Keratinocyte (primary cell): ENCODE results near the gene FLNB. TPM values are rescaled to one million over a fixed set of nuclear protein-coding genes. Genes with fewer than 3 reads are reported as not detected.

Experiments used
- DNase-seq: peaks from one replicate; pipeline ENCODE4 v3.0.0-alpha.2; 2011; ENCODE audit warnings: low read depth, missing footprints, low spot score
- FAIRE-seq: peaks from 2 replicates; lab custom pipeline; 2011; peaks lifted over from hg19 to GRCh38; lab: Jason Lieb, UNC
- H2AFZ ChIP-seq: 2 replicates; pipeline ENCODE4 v1.6.0; 2012; ENCODE audit warnings: low read length, control low read depth, inconsistent platforms; ENCODE audit not compliant: control insufficient read depth
- H3K27ac ChIP-seq: 2 replicates; pipeline ENCODE4 v1.5.1; 2011; ENCODE audit warnings: low read length; ENCODE audit not compliant: control insufficient read depth, insufficient read depth
- H3K27me3 ChIP-seq: 3 replicates; pipeline ENCODE4 v1.6.0; 2011; ENCODE audit warnings: low read length; ENCODE audit not compliant: control insufficient read depth, insufficient read depth; ENCODE audit errors: extremely low read depth
- H3K36me3 ChIP-seq, 2 experiments: 2 replicates in 1 of 2; 3 replicates in 1 of 2; pipeline ENCODE4 v1.5.1; 2011; ENCODE audit warnings: low read length in 2 of 2, mild to moderate bottlenecking in 1 of 2; ENCODE audit not compliant: control insufficient read depth in 2 of 2, insufficient read depth in 2 of 2; ENCODE audit errors: extremely low read depth in 1 of 2
- H3K4me1 ChIP-seq: 3 replicates; pipeline ENCODE4 v1.5.1; 2011; ENCODE audit warnings: low read length; ENCODE audit not compliant: control insufficient read depth, insufficient read depth; ENCODE audit errors: extremely low read depth
- H3K4me2 ChIP-seq: 3 replicates; pipeline ENCODE4 v1.6.0; 2011; ENCODE audit warnings: low read depth, low read length; ENCODE audit not compliant: control insufficient read depth, insufficient read depth; ENCODE audit errors: extremely low read depth
- H3K4me3 ChIP-seq, 3 experiments: fragments of 200-600 bp in 1 of 3; sonication (generic) in 1 of 3; 2 replicates in 2 of 3; 3 replicates in 1 of 3; pipeline ENCODE4 v1.5.1; 2011 to 2016; ENCODE audit warnings: low read length in 3 of 3, mild to moderate bottlenecking in 3 of 3, control low read depth in 2 of 3, inconsistent platforms in 1 of 3, low read depth in 1 of 3, mixed read lengths in 1 of 3, mixed run types in 1 of 3, moderate library complexity in 1 of 3; ENCODE audit not compliant: control insufficient read depth in 2 of 3, insufficient read depth in 2 of 3; ENCODE audit errors: extremely low read depth in 1 of 3
- H3K79me2 ChIP-seq: 2 replicates; pipeline ENCODE4 v1.6.0; 2012; ENCODE audit warnings: low read length; ENCODE audit not compliant: control insufficient read depth, insufficient read depth
- H3K9ac ChIP-seq: 3 replicates; pipeline ENCODE4 v1.6.0; 2011; ENCODE audit warnings: low read length; ENCODE audit not compliant: control insufficient read depth, insufficient read depth; ENCODE audit errors: extremely low read depth
- H3K9me1 ChIP-seq: 3 replicates; pipeline ENCODE4 v1.6.0; 2011; ENCODE audit warnings: low read length; ENCODE audit not compliant: control insufficient read depth, insufficient read depth; ENCODE audit errors: extremely low read depth
- H3K9me3 ChIP-seq: 2 replicates; pipeline ENCODE4 v1.5.1; 2012; ENCODE audit warnings: low read depth, low read length; ENCODE audit not compliant: control insufficient read depth
- H4K20me1 ChIP-seq: 3 replicates; pipeline ENCODE4 v1.6.0; 2011; ENCODE audit warnings: low read length; ENCODE audit not compliant: control insufficient read depth, insufficient read depth; ENCODE audit errors: extremely low read depth
- EZH2 ChIP-seq: IDR thresholded peaks from one replicate; pipeline ENCODE4 v1.6.1; 2012; ENCODE audit warnings: inconsistent platforms, mild to moderate bottlenecking, low read length, moderate library complexity
- dilution Hi-C: fragments of 300-500 bp; cut with MboI; formaldehyde crosslinking; loops from one replicate; pipeline ENCODE4 v1.7.0; 2020; ENCODE audit warnings: low sequenced_read_pairs; ENCODE audit not compliant: extremely low pct_ligation_motif_present
- polyA plus RNA-seq, 5 experiments: library from polyadenylated mRNA; depleted of rRNA in 3 of 5; stranded (reverse) in 3 of 5; stranded (forward) in 1 of 5; unstranded in 1 of 5; fragments of >200 nt; gene quantifications; 1 replicate in 1 of 5; 2 replicates in 3 of 5; 3 replicates in 1 of 5; pipeline versions ENCODE4 v1.2.1 to v1.2.3, GENCODE V29; 2011 to 2012; ENCODE audit warnings: missing spikeins in 2 of 5, low read depth in 1 of 5, low replicate concordance in 1 of 5
- TF ChIP-seq, protein P1 (sequence below), 3 experiments: IDR thresholded peaks in 1 of 3; conservative IDR thresholded peaks in 1 of 3; optimal IDR thresholded peaks in 1 of 3; 2 replicates in 2 of 3; 3 replicates in 1 of 3; pipeline versions ENCODE3 to v1.5.1; 2011; ENCODE audit warnings: low read length in 3 of 3, mild to moderate bottlenecking in 3 of 3, moderate library complexity in 2 of 3, control low read depth in 1 of 3, inconsistent platforms in 1 of 3; ENCODE audit not compliant: insufficient read depth in 2 of 3; ENCODE audit errors: extremely low read depth in 1 of 3

Gene FLNB
- polyA plus RNA-seq, 1 donor (not counting 4 experiments of a cell fraction or from before 2014, with no cell fraction given), result 289 TPM

DNA sequence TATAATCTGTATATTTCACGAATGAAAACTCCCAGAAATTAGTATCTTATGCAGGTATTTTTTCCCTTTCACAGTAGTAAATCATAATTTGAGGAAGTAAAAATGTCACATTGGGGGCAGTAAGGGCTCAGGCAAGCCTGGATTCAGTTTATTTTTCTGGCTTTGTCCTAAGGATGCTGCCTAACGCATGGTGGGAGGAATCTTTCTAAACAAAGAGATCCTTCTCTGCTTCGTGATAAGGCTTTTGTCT, 166.9 kb downstream of the FLNB start:
- TF ChIP-seq EZH2, result no peak
- TF ChIP-seq, protein P1, sequence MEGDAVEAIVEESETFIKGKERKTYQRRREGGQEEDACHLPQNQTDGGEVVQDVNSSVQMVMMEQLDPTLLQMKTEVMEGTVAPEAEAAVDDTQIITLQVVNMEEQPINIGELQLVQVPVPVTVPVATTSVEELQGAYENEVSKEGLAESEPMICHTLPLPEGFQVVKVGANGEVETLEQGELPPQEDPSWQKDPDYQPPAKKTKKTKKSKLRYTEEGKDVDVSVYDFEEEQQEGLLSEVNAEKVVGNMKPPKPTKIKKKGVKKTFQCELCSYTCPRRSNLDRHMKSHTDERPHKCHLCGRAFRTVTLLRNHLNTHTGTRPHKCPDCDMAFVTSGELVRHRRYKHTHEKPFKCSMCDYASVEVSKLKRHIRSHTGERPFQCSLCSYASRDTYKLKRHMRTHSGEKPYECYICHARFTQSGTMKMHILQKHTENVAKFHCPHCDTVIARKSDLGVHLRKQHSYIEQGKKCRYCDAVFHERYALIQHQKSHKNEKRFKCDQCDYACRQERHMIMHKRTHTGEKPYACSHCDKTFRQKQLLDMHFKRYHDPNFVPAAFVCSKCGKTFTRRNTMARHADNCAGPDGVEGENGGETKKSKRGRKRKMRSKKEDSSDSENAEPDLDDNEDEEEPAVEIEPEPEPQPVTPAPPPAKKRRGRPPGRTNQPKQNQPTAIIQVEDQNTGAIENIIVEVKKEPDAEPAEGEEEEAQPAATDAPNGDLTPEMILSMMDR (optimal IDR thresholded peaks at IDR 0.05 in 1 of 3, IDR thresholded peaks at IDR 0.05 in 1 of 3, conservative IDR thresholded peaks at IDR 0.05 in 1 of 3; ENCODE audit: extremely low read depth in 1 of 3, insufficient read depth in 2 of 3, low read length in 3 of 3), result no peak
- dilution Hi-C loops, result no loop called here
- Histone ChIP-seq H3K9me3 (no peaks in the 10 kb centered on the region), H3K4me3 (no peak overlapping the region), H3K27me3 (no peaks in the 10 kb centered on the region), H4K20me1 (peaks cover 9% of the 10 kb centered on the region), H3K79me2 (no peaks in the 10 kb centered on the region), H3K9me1 (no peaks in the 10 kb centered on the region), H3K4me2 (peak overlapping the region; percentile 4), H3K4me1 (peaks cover 34% of the 10 kb centered on the region), H3K9ac (peak overlapping the region; percentile 45), H2AFZ (no peak overlapping the region), H3K36me3 (peaks cover 17 to 19% of the 10 kb centered on the region in 2 experiments), H3K27ac (peak overlapping the region; percentile 61)
- FAIRE-seq (no peak), DNase-seq (no peak)

DNA sequence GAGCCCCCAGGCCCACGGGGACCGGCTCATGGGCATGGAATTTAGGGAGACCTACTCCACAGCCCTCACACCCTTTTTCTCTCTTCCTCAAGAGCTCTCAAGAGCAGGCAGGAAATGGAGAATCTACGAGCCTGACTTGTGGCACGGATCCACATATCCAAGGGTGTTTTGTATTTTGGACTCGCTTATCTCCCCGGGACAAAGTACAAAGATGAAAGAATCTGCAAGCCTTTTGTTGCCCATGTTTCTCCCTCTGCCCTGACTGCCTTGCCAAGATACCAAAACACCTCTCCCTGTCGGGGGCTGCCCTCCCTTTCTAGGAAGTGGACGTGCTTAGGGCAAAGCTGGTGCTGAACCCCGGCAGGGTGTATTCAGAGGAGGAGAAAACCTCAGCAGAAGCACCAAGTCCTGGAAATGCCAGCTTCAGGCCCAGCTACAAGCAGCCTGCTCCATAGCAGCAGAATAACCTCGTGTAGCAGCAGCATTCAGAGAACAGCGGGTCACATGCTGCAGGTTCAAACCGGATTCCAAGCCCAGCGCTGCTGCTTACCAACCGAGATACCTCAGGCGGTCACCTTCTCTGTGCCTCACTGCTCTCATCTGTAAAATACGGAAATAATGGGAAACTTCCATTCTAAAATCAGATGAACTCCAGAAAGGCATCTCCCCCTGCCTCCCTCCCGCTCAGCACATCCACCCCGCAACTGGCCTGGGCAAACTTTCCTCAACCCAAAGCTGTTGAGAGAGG, 167.4 kb downstream of the FLNB start:
- Histone ChIP-seq H3K27me3 (no peaks in the 10 kb centered on the region), H2AFZ (no peak overlapping the region), H3K36me3 (peaks cover 13 to 15% of the 10 kb centered on the region in 2 experiments), H3K4me2 (peak overlapping the region; percentile 4), H3K9me1 (no peaks in the 10 kb centered on the region), H3K27ac (peak overlapping the region; percentile 61), H3K79me2 (no peaks in the 10 kb centered on the region), H3K9ac (peak overlapping the region; percentile 45), H4K20me1 (peaks cover 6% of the 10 kb centered on the region), H3K9me3 (no peaks in the 10 kb centered on the region), H3K4me3 (no peak overlapping the region), H3K4me1 (peaks cover 37% of the 10 kb centered on the region)
- dilution Hi-C loops, result no loop called here
- peak; percentile 74 for FAIRE-seq
- TF ChIP-seq, protein P1 (optimal IDR thresholded peaks at IDR 0.05 in 1 of 3, IDR thresholded peaks at IDR 0.05 in 1 of 3, conservative IDR thresholded peaks at IDR 0.05 in 1 of 3; ENCODE audit: extremely low read depth in 1 of 3, insufficient read depth in 2 of 3, low read length in 3 of 3), result no peak
- DNase-seq, result no peak
